Upper lobe of right lung (tissue), 1 donor: ENCODE results near the gene FAM9A. TPM values are rescaled to one million over a fixed set of nuclear protein-coding genes. Genes with fewer than 3 reads are reported as not detected.
A peak's percentile ranks its signal among the peaks of the same experiment; 100 is the strongest.

Experiments used
- ATAC-seq: fragments of 200-7000 bp; cut with Tn5 transposase; one replicate; pipeline ENCODE4 v1.9.1; 2020; ENCODE audit warnings: mild to moderate bottlenecking, moderate library complexity
- DNase-seq: peaks from one replicate; pipeline ENCODE4 v3.0.0-alpha.2; 2020
- H3K27ac ChIP-seq: fragments of 200-600 bp; one replicate; pipeline ENCODE4 v1.8.0; 2022
- H3K27me3 ChIP-seq: fragments of 200-600 bp; one replicate; pipeline ENCODE4 v1.8.0; 2022; ENCODE audit warnings: mild to moderate bottlenecking
- H3K36me3 ChIP-seq: fragments of 200-600 bp; one replicate; pipeline ENCODE4 v1.8.0; 2022
- H3K4me1 ChIP-seq: fragments of 200-600 bp; one replicate; pipeline ENCODE4 v1.8.0; 2022
- H3K4me3 ChIP-seq: fragments of 200-600 bp; one replicate; pipeline ENCODE4 v1.8.0; 2022; ENCODE audit warnings: mild to moderate bottlenecking
- H3K9me3 ChIP-seq: fragments of 200-600 bp; one replicate; pipeline ENCODE4 v1.8.0; 2022
- intact Hi-C: fragments of 100-400 bp; cut with DNase I; formaldehyde crosslinking; loops from one replicate; pipeline ENCODE4 v1.11.0; 2022
- total RNA-seq: library from RNA; stranded (reverse); fragmentation: NEBNext Ultra II Directional; extraction: Animal tissue kit (Norgen Biotek cat#: 25700); gene quantifications from one replicate; pipeline ENCODE4 v1.2.1, GENCODE V29; 2021
- TF ChIP-seq, protein P1 (sequence below): fragments of 200-600 bp; IDR thresholded peaks from one replicate; pipeline ENCODE4 v1.8.0; 2022; ENCODE audit warnings: antibody characterized with exemption
- donor health status: DM: no; HTN: yes; CAD: no; lungs with severe emphysema.

Gene FAM9A
- total RNA-seq, 1 donor from 2014 or later: not detected

DNA sequence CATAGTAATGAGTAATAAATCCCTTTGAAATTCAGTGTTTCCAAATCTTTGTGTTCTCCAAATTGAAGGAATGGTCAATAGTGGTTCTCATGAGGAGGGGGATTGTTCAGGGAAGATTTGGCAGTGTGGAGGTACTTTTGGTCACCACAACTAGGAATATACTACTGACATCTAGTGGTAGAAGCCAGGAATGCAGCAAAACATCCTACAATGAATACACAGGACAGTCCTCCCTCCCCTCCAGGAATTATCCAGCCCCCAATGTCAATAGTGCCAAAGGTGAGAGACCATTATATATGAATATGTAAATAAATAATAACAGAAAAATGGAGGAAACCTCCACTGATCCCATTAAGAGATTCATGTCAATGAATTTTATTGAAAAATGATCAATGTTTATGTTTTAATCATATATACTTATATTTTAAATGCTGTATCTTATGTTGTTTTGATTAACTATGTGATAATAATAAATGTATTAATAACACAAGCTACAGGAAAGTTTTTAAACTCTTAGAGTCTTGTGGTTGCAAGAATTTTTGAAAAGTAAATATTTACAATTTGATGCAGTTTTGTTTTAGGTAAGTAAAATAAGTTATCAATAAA, 14.4 kb upstream of the FAM9A start:
- no peak for DNase-seq

DNA sequence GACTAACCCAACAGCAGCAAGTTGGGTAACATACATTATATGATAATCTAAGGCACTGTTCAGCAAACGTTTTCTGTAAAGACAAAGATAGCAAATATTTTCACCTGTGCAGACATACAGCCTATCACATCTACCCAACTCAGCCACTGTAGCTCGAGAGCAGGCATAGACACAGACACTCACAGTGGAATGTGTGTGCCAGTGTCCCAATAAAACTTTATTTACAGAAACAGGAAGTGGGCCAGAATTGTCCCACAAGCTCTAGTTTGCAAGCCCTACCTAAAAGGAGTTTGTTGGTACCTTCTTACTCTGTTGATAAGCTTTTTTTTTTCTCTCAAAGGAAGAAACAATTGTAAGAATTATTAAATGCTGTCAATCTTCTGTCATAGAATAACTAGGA, 11.9 kb upstream of the FAM9A start:
- ATAC-seq (no peak), DNase-seq (no peak)
- Histone ChIP-seq H3K36me3 (no peaks in the 10 kb centered on the region), H3K27me3 (no peaks in the 10 kb centered on the region), H3K4me3 (no peak overlapping the region), H3K9me3 (no peaks in the 10 kb centered on the region), H3K4me1 (no peaks in the 10 kb centered on the region), H3K27ac (no peak overlapping the region)
- intact Hi-C loops: no loop called here
- TF ChIP-seq, protein P1, sequence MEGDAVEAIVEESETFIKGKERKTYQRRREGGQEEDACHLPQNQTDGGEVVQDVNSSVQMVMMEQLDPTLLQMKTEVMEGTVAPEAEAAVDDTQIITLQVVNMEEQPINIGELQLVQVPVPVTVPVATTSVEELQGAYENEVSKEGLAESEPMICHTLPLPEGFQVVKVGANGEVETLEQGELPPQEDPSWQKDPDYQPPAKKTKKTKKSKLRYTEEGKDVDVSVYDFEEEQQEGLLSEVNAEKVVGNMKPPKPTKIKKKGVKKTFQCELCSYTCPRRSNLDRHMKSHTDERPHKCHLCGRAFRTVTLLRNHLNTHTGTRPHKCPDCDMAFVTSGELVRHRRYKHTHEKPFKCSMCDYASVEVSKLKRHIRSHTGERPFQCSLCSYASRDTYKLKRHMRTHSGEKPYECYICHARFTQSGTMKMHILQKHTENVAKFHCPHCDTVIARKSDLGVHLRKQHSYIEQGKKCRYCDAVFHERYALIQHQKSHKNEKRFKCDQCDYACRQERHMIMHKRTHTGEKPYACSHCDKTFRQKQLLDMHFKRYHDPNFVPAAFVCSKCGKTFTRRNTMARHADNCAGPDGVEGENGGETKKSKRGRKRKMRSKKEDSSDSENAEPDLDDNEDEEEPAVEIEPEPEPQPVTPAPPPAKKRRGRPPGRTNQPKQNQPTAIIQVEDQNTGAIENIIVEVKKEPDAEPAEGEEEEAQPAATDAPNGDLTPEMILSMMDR: no peak

More for the DNA sequence above, 14.4 kb upstream of the FAM9A start:
- Histone ChIP-seq H3K4me1 (no peaks in the 10 kb centered on the region), H3K4me3 (no peak overlapping the region), H3K27me3 (no peaks in the 10 kb centered on the region), H3K27ac (no peak overlapping the region), H3K36me3 (no peaks in the 10 kb centered on the region), H3K9me3 (no peaks in the 10 kb centered on the region)
- peak; percentile 64 for ATAC-seq
- intact Hi-C loops: no loop called here
- TF ChIP-seq, protein P1: peak; percentile 63

- Histone ChIP-seq H3K27ac (no peak overlapping the region), H3K9me3 (no peaks in the 10 kb centered on the region), H3K4me1 (no peaks in the 10 kb centered on the region), H3K4me3 (no peak overlapping the region), H3K36me3 (no peaks in the 10 kb centered on the region), H3K27me3 (no peaks in the 10 kb centered on the region)
- ATAC-seq (no peak), DNase-seq (no peak)
- TF ChIP-seq, protein P1: no peak
- intact Hi-C loops: no loop called here
These were observed 10.4 kb upstream of the FAM9A start for GRCh38 chrX:8811611-8812010.

GRCh38 chrX:8808661-8809060, 7.5 kb upstream of the FAM9A start:
- no peak overlapping the region for H3K27ac ChIP-seq
- intact Hi-C loops: no loop called here
- no peaks in the 10 kb centered on the region for H3K36me3 ChIP-seq
- H3K9me3 ChIP-seq: no peaks in the 10 kb centered on the region
- no peaks in the 10 kb centered on the region for H3K4me1 ChIP-seq
- no peaks in the 10 kb centered on the region for H3K27me3 ChIP-seq
- DNase-seq: no peak
- no peak overlapping the region for H3K4me3 ChIP-seq
- no peak for ATAC-seq
- TF ChIP-seq, protein P1: no peak

- TF ChIP-seq, protein P1: no peak
- Histone ChIP-seq H3K4me1 (no peaks in the 10 kb centered on the region), H3K27me3 (no peaks in the 10 kb centered on the region), H3K27ac (no peak overlapping the region), H3K4me3 (no peak overlapping the region), H3K36me3 (no peaks in the 10 kb centered on the region), H3K9me3 (no peaks in the 10 kb centered on the region)
- ATAC-seq: no peak
- no peak for DNase-seq
- intact Hi-C loops: no loop called here
These were observed 4.8 kb upstream of the FAM9A start for GRCh38 chrX:8805974-8806373.

GRCh38 chrX:8805046-8805445, 3.9 kb upstream of the FAM9A start:
- no peak overlapping the region for H3K27ac ChIP-seq
- DNase-seq: no peak
- no peaks in the 10 kb centered on the region for H3K9me3 ChIP-seq
- H3K36me3 ChIP-seq: no peaks in the 10 kb centered on the region
- intact Hi-C loops: no loop called here
- ATAC-seq: no peak
- no peak overlapping the region for H3K4me3 ChIP-seq
- H3K27me3 ChIP-seq: no peaks in the 10 kb centered on the region
- H3K4me1 ChIP-seq: no peaks in the 10 kb centered on the region
- TF ChIP-seq, protein P1: no peak
